ENCODE measurements around the gene GNAO1. TPM values are rescaled to one million over a fixed set of nuclear protein-coding genes. Genes with fewer than 3 reads are reported as not detected.
"Not testable (repeated sequence)": the region's sequence is repeated elsewhere in the genome, so short reads cannot be mapped to it uniquely, and the experiment has no call there.

The GNAO1 gene
- polyA plus RNA-seq, 3 donors = not detected

DNA sequence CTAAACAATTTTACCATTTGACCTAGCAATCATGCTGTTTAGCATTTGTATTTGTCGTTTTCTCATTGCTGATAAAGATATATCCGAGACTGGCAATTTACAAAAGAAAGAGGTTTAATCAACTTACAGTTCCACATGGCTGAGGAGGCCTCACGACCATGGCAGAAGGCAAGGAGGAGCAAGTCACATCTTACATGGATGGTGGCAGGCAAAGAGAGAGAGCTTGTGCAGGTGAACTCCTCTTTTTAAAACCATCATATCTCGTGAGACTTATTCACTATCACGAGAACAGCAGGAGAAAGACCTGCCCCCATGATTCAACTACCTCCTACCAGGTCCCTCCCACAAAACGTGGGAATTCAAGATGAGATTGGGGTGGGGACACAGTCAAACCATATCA, 187.8 kb downstream of the GNAO1 start:
- no CpG with 5 or more reads among the region's 6 CpGs for WGBS (ENCODE audit: insufficient coverage)
- H3K9ac ChIP-seq (ENCODE audit: insufficient read depth, low read length, poor library complexity, severe bottlenecking); H3K79me2 ChIP-seq (ENCODE audit: insufficient read depth, low read length); DNase-seq; H3K27me3 Mint-ChIP-seq (ENCODE audit: low read depth in 3 of 3); H3K4me1 ChIP-seq (ENCODE audit: control insufficient read depth in 1 of 2, insufficient read depth in 2 of 2, low read length in 2 of 2); intact Hi-C loops (cut with micrococcal nuclease); H3K27ac ChIP-seq (ENCODE audit: low read depth in 1 of 2, low read length in 2 of 2); H2AFZ ChIP-seq (ENCODE audit: insufficient read depth, low read depth, low read length, poor library complexity, severe bottlenecking); H3K4me3 ChIP-seq (replicated peaks in 1 of 3; ENCODE audit: low read depth in 2 of 3, low read length in 3 of 3); H3K27me3 ChIP-seq (ENCODE audit: control insufficient read depth in 2 of 2, insufficient read depth in 2 of 2, low read length in 2 of 2); H3K4me1 Mint-ChIP-seq; H3K4me2 ChIP-seq (replicated peaks; ENCODE audit: extremely low read depth, low read length, poor library complexity, severe bottlenecking); H3K4me3 Mint-ChIP-seq: not testable (repeated sequence)
- Histone ChIP-seq H3K9me3 (replicated peaks in 1 of 2; ENCODE audit: control insufficient read depth in 1 of 2, insufficient read depth in 1 of 2, low read length in 2 of 2) (peaks cover 16 to 24% of the 10 kb centered on the region in 2 donors), H3K36me3 (replicated peaks in 1 of 2; ENCODE audit: control insufficient read depth in 1 of 2, insufficient read depth in 2 of 2, low read length in 2 of 2) (peaks cover 55 to 86% of the 10 kb centered on the region in 2 donors), H4K20me1 (ENCODE audit: insufficient read depth, low read length) (peaks cover 47% of the 10 kb centered on the region)
- Mint-ChIP-seq H3K27ac (peak overlapping the region in 2 of 7 donors; percentile 6 to 69), H3K9me3 (peaks cover 19 to 33% (median 26%) of the 10 kb centered on the region in 7 donors), H3K36me3 (peaks cover 82 to 84% of the 10 kb centered on the region in 2 donors)

DNA sequence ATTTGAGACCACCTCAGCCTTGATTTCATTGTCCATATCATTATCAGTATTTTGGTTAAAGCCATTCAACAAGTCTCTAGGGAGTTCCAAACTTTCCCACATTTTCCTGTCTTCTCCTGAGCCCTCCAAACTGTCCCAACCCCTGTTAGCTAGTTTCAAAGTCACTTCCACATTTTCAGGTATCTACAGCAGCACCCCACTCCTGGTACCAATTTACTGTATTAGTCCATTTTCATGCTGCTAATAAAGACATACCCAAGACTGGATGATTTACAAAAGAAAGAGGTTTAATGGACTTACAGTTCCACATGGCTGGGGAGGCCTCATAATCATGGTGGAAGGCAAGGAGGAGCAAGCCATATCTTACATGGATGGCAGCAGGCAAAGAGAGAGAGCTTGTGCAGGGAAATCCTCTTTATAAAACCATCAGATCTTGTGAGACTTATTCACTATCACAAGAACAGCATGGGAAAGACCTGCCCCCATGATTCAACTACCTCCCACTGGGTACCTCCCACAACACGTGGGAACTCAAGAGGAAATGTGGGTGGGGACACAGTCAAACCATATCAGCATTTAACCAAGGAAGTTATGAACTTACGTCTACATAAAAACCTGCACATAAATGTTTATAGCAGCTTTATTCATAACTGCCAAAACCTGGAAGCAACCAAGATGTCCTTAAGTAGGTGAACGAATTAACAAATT, 189.6 kb downstream of the GNAO1 start:
- H3K4me3 Mint-ChIP-seq; H3K9ac ChIP-seq (ENCODE audit: insufficient read depth, low read length, poor library complexity, severe bottlenecking); H3K27ac ChIP-seq (ENCODE audit: low read depth in 1 of 2, low read length in 2 of 2); H3K4me2 ChIP-seq (replicated peaks; ENCODE audit: extremely low read depth, low read length, poor library complexity, severe bottlenecking); intact Hi-C loops (cut with micrococcal nuclease); H2AFZ ChIP-seq (ENCODE audit: insufficient read depth, low read depth, low read length, poor library complexity, severe bottlenecking); H3K27me3 ChIP-seq (ENCODE audit: control insufficient read depth in 2 of 2, insufficient read depth in 2 of 2, low read length in 2 of 2); DNase-seq; H3K4me1 Mint-ChIP-seq; H3K4me3 ChIP-seq (replicated peaks in 1 of 3; ENCODE audit: low read depth in 2 of 3, low read length in 3 of 3); H3K79me2 ChIP-seq (ENCODE audit: insufficient read depth, low read length); H3K27me3 Mint-ChIP-seq (ENCODE audit: low read depth in 3 of 3); H3K27ac Mint-ChIP-seq; H3K4me1 ChIP-seq (ENCODE audit: control insufficient read depth in 1 of 2, insufficient read depth in 2 of 2, low read length in 2 of 2): not testable (repeated sequence)
- peaks cover 30% of the 10 kb centered on the region for H4K20me1 ChIP-seq (ENCODE audit: insufficient read depth, low read length)
- peaks cover 19 to 33% (median 26%) of the 10 kb centered on the region in 7 donors for H3K9me3 Mint-ChIP-seq
- peaks cover 61 to 88% of the 10 kb centered on the region in 2 donors for H3K36me3 ChIP-seq (replicated peaks in 1 of 2; ENCODE audit: control insufficient read depth in 1 of 2, insufficient read depth in 2 of 2, low read length in 2 of 2)
- peaks cover 84 to 85% of the 10 kb centered on the region in 2 donors for H3K36me3 Mint-ChIP-seq
- H3K9me3 ChIP-seq (replicated peaks in 1 of 2; ENCODE audit: control insufficient read depth in 1 of 2, insufficient read depth in 1 of 2, low read length in 2 of 2) = peaks cover 16 to 24% of the 10 kb centered on the region in 2 donors
- no CpG with 5 or more reads among the region's 3 CpGs for WGBS (ENCODE audit: insufficient coverage)

DNA sequence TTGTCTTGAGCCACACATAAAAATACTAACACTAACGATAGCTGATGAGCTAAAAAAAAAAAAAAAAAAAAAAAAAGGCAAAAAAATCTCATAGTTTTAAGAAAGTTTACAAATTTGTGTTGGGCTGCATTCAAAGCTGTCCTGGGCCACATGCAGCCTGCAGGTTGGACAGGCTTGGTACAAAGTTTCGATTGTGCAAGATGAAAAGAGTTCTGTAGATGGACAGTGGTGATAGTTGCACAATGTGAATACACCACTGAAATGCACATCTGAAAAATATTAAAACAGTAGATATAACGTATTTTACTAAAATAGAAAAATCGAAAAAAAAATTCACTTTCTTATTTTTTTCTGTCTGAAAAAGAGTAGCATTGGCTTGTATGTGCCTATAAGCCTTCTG, 191.2 kb downstream of the GNAO1 start:
- no peaks in the 10 kb centered on the region for H3K4me1 ChIP-seq (ENCODE audit: control insufficient read depth in 1 of 2, insufficient read depth in 2 of 2, low read length in 2 of 2)
- WGBS (ENCODE audit: insufficient coverage) = no CpG with 5 or more reads among the region's 4 CpGs
- H4K20me1 ChIP-seq (ENCODE audit: insufficient read depth, low read length) = peaks cover 15% of the 10 kb centered on the region
- no peaks in the 10 kb centered on the region for H3K27me3 Mint-ChIP-seq (ENCODE audit: low read depth in 3 of 3)
- H3K4me3 ChIP-seq (replicated peaks in 1 of 3; ENCODE audit: low read depth in 2 of 3, low read length in 3 of 3) = no peak overlapping the region
- H3K27ac Mint-ChIP-seq = no peak overlapping the region
- H3K9me3 Mint-ChIP-seq = peaks cover 19 to 33% (median 26%) of the 10 kb centered on the region in 7 donors
- intact Hi-C loops (cut with micrococcal nuclease) = no loop called here
- H3K4me3 Mint-ChIP-seq = no peak overlapping the region
- H3K4me2 ChIP-seq (replicated peaks; ENCODE audit: extremely low read depth, low read length, poor library complexity, severe bottlenecking) = no peak overlapping the region
- no peaks in the 10 kb centered on the region for H3K4me1 Mint-ChIP-seq
- DNase-seq = no peak
- no peaks in the 10 kb centered on the region for H3K79me2 ChIP-seq (ENCODE audit: insufficient read depth, low read length)
- no peak overlapping the region for H3K27ac ChIP-seq (ENCODE audit: low read depth in 1 of 2, low read length in 2 of 2)
- H3K9ac ChIP-seq (ENCODE audit: insufficient read depth, low read length, poor library complexity, severe bottlenecking) = no peak overlapping the region
- no peak overlapping the region for H2AFZ ChIP-seq (ENCODE audit: insufficient read depth, low read depth, low read length, poor library complexity, severe bottlenecking)
- peaks cover 88 to 96% of the 10 kb centered on the region in 2 donors for H3K36me3 Mint-ChIP-seq
- peaks cover 72 to 100% of the 10 kb centered on the region in 2 donors for H3K36me3 ChIP-seq (replicated peaks in 1 of 2; ENCODE audit: control insufficient read depth in 1 of 2, insufficient read depth in 2 of 2, low read length in 2 of 2)
- H3K27me3 ChIP-seq (ENCODE audit: control insufficient read depth in 2 of 2, insufficient read depth in 2 of 2, low read length in 2 of 2) = no peaks in the 10 kb centered on the region
- TF ChIP-seq, protein P1, sequence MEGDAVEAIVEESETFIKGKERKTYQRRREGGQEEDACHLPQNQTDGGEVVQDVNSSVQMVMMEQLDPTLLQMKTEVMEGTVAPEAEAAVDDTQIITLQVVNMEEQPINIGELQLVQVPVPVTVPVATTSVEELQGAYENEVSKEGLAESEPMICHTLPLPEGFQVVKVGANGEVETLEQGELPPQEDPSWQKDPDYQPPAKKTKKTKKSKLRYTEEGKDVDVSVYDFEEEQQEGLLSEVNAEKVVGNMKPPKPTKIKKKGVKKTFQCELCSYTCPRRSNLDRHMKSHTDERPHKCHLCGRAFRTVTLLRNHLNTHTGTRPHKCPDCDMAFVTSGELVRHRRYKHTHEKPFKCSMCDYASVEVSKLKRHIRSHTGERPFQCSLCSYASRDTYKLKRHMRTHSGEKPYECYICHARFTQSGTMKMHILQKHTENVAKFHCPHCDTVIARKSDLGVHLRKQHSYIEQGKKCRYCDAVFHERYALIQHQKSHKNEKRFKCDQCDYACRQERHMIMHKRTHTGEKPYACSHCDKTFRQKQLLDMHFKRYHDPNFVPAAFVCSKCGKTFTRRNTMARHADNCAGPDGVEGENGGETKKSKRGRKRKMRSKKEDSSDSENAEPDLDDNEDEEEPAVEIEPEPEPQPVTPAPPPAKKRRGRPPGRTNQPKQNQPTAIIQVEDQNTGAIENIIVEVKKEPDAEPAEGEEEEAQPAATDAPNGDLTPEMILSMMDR (IDR thresholded peaks at IDR 0.05) = no peak
- H3K9me3 ChIP-seq (replicated peaks in 1 of 2; ENCODE audit: control insufficient read depth in 1 of 2, insufficient read depth in 1 of 2, low read length in 2 of 2) = peaks cover 16 to 24% of the 10 kb centered on the region in 2 donors

All from CD14-positive monocyte (primary cell).